Rectal smooth muscle tissue (tissue), 1 donor: ENCODE results near the gene PKD1L1.
"Not testable (repeated sequence)": the region's sequence is repeated elsewhere in the genome, so short reads cannot be mapped to it uniquely, and the experiment has no call there.

Experiments used
- H3K27ac ChIP-seq: one replicate; pipeline ENCODE4 v1.7.0; 2013; ENCODE audit warnings: low read depth, low read length, inconsistent platforms
- H3K27me3 ChIP-seq: one replicate; pipeline ENCODE4 v1.7.0; 2013; ENCODE audit warnings: low read length; ENCODE audit not compliant: control insufficient read depth, insufficient read depth
- H3K36me3 ChIP-seq: one replicate; pipeline ENCODE4 v1.7.0; 2013; ENCODE audit warnings: low read length; ENCODE audit not compliant: control insufficient read depth, insufficient read depth
- H3K4me1 ChIP-seq: one replicate; pipeline ENCODE4 v1.7.0; 2013; ENCODE audit warnings: low read length; ENCODE audit not compliant: control insufficient read depth, insufficient read depth
- H3K4me3 ChIP-seq: one replicate; pipeline ENCODE4 v1.7.0; 2013; ENCODE audit warnings: low read length
- H3K9ac ChIP-seq: one replicate; pipeline ENCODE4 v1.7.0; 2013; ENCODE audit warnings: low read length

The PKD1L1 gene

DNA sequence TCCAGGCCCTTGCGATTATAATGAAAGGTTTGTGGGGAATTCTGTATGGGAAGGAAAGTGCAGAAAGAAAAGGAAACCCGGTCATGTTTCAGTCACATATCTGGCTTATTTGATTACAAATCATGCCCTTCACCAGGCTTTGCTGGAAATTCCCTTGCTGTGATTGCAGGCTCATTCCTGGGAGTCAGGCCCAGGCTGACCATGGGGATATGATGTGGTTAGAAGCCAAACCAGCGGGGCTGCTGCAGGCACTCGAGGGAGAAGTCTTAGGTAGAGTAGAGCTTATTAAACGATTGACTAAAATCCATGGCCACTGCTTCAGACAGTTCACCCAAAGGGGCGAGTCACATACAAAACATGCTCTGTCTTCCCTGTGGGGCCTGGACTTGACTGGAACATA is 16.2 kb downstream of the PKD1L1 start:
- no peak overlapping the region for H3K27ac ChIP-seq
- H3K9ac ChIP-seq = no peak overlapping the region

DNA sequence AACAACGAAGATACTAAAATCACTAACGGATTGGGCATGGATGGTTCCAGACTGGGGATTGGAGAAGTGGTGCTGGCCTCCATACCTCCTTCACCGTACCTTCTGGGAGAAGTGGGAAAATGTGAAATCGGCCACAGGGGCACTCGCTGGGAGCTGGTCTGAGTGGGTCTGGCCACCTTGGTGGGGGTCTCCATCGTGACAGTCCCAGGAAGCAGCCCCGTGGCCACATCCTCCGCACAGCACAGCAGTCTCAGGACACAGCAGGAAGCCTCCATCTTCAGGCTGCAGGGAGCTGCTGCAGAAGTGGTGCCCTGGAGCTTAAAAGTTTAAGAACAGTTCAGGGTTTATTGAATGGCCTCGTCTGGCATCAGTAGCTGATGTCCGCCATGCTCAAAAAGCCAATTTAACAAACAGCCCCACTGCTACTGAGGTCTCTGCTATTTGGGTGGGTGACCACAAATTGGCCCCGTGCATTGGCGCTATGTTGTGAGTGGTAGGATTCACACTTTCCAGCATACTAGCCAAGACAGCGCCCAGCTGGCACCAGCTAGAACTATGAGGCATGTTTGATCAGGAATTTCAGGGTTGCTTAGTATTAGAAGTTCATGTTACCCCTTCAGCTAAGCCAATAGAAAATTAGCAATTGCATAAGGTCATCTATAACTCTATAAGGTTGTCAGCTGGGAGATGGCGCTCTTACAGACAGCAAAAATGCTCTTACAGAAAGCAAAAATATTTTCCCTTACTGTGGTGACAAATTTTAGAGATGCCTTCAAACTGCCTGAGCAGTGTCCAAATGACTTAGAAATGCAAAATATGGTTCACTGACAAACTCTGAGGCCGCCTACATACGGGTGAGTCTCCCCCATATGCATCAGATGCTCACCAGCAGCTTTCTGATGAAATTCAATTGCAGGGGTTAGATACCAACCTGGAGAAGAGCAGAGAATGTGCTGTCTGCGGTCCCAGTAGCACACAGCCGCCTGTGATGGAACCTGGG is 17.0 kb downstream of the PKD1L1 start:
- H3K36me3 ChIP-seq = no peaks in the 10 kb centered on the region

More for the DNA sequence above, 16.2 kb downstream of the PKD1L1 start:
- Histone ChIP-seq H3K27me3 (no peaks in the 10 kb centered on the region), H3K36me3 (no peaks in the 10 kb centered on the region), H3K4me1 (no peaks in the 10 kb centered on the region), H3K4me3 (no peak overlapping the region)

DNA sequence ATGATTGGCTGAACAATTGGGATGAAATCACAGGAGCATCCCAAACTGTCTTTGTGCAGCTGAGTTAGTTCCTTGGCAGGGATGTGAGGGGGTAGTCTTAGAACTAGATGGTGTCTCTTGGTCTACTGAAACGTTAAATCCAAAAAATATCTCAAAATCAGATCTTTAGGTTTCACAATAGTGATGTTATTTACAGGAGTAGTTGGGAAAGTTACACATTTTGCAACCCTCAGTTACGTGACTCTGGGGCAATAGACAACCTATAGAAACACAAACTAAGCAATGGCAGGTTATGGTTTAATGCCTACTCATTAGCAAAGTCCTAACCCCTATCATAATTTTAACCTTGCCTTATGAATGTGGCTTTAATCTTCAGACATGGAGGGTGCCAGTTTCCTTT is 24.0 kb downstream of the PKD1L1 start:
- Histone ChIP-seq H3K4me3 (no peak overlapping the region), H3K9ac (no peak overlapping the region)

More for the DNA sequence above, 17.0 kb downstream of the PKD1L1 start:
- no peak overlapping the region for H3K9ac ChIP-seq
- H3K4me3 ChIP-seq = no peak overlapping the region
- no peak overlapping the region for H3K27ac ChIP-seq
- no peaks in the 10 kb centered on the region for H3K27me3 ChIP-seq
- H3K4me1 ChIP-seq = no peaks in the 10 kb centered on the region

DNA sequence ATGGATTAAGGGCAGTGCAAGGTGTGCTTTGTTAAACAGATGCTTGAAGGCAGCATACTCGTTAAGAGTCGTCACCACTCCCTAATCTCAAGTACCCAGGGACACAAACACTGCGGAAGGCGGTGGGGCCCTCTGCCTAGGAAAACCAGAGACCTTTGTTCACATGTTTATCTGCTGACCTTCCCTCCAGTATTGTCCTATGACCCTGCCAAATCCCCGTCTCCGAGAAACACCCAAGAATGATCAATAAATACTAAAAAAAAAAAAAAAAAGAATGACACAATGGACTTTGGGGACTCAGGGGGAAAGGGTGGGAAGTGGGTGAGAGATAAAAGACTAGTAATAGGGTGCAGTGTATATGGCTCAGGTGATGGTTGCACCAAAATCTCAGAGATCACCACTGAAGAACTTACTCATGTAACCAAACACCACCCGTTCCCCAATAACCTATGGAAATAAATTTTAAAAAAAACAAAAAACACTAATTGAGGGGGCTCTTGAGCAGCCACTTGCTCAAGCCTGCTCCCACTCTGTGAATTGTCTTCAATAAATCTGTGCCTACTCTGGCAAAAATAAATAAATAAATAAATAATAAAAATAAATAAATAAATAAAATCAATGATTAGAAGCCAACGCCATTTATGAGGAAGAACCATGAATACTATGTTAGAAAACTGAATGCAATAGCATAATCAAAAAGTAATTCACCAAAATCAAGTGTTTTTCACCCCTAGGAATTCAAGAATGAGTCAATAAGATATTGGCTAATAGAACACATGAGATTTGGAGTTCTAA is 25.0 kb downstream of the PKD1L1 start:
- H3K4me1 ChIP-seq, H3K4me3 ChIP-seq, H3K9ac ChIP-seq, H3K27ac ChIP-seq, H3K36me3 ChIP-seq, H3K27me3 ChIP-seq: not testable (repeated sequence)

More for the DNA sequence above, 24.0 kb downstream of the PKD1L1 start:
- Histone ChIP-seq H3K4me1 (no peaks in the 10 kb centered on the region), H3K36me3 (no peaks in the 10 kb centered on the region), H3K27ac (no peak overlapping the region), H3K27me3 (no peaks in the 10 kb centered on the region)

DNA sequence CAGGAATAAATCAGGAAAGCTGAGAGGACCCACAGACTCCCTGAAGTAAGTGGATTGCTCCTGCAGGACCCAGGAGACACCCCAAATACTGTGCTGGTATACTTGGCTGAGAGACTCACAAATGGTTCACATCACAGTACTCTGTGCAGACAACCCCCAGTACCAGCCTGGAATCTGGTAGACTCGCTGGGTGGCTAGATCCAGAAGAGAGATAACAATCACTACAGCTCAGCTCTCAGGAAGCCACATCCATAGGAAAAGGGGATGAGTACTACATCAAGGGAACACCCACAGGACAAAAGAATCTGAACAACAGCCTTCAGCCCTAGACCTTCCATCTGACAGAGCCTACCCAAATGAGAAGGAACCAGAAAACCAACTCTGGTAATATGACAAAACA is 31.8 kb downstream of the PKD1L1 start:
- H3K4me3 ChIP-seq, H3K27ac ChIP-seq, H3K36me3 ChIP-seq, H3K9ac ChIP-seq, H3K4me1 ChIP-seq, H3K27me3 ChIP-seq: not testable (repeated sequence)

DNA sequence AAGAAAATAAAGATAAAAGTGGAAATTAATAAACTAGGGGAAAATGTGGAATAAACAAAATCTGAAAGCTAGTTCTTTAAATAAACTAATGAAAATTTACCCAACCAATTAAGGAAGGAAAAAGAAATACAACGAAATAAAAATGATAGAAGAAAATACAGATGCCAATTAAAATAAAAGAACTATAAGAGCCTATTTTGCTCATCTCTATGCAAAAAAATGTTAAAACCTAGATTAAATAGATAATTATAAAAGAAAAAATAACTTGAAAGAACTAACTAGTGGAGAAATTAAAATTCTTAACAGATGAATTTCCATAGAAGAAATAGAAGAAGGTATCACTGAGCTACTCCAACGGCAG is 32.7 kb downstream of the PKD1L1 start:
- Histone ChIP-seq H3K4me1 (no peaks in the 10 kb centered on the region), H3K4me3 (no peak overlapping the region), H3K27ac (no peak overlapping the region), H3K27me3 (no peaks in the 10 kb centered on the region), H3K9ac (no peak overlapping the region), H3K36me3 (no peaks in the 10 kb centered on the region)

DNA sequence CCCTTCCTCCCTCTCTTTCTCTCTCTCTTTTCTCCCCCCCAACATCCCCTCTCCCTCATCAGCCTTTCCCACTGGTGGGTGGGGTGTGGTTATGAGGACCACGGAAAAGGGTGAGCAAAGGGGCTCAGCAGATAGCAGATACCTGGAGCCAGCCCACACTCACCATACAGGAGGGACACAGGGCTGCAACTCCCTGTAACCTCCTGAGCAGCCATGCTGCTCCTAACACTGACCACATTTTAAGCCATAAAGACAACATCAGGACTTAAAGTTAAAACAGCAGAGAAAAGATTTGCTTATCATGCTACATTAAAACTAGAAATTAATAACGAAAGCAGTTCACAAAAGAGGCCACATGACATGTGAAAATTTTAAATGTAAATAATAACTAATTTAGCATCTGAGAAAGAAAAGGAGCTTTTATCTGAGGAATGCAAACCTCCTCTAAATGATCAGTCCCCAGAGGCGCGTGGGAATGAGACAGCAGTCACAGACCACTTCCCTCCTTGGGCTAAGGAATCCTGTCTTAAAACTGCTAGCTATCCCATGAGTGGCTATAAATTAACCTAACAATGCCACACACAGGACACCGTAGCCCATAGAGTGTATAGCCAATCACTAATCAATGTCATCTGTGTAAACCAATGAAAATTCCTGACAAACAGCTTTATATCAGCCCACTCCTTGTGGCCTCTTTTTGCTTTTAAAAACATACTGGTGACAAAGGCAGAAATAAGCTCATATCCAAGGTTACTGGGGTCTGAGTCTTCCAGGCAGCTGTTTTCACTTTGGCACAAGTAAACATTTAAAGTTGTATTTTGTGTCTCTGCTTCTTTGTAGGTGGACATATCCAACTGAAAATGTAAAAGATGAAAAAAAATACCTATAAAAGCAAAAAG is 33.3 kb downstream of the PKD1L1 start:
- no peak overlapping the region for H3K9ac ChIP-seq
- no peak overlapping the region for H3K4me3 ChIP-seq
- H3K4me1 ChIP-seq = no peaks in the 10 kb centered on the region
- no peaks in the 10 kb centered on the region for H3K36me3 ChIP-seq
- no peak overlapping the region for H3K27ac ChIP-seq
- no peaks in the 10 kb centered on the region for H3K27me3 ChIP-seq

DNA sequence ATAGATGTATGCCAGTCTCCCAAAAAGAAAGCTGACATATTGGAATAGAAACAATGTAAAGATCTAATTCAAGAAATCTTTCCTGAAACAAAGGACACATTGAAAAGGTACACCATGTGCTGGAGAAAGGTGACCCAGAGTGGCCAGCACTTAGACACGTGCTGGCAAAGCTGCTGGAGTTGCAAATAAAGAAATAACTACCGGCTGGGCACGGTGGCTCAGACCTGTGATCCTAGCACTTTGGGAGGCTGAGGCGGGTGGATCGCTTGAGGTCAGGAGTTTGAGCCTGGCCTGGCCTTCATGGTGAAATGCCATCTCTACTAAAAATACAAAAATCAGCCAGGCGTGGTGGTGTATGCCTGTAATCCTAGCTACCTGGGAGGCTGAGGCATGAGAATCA is 35.9 kb downstream of the PKD1L1 start:
- no peaks in the 10 kb centered on the region for H3K4me1 ChIP-seq

DNA sequence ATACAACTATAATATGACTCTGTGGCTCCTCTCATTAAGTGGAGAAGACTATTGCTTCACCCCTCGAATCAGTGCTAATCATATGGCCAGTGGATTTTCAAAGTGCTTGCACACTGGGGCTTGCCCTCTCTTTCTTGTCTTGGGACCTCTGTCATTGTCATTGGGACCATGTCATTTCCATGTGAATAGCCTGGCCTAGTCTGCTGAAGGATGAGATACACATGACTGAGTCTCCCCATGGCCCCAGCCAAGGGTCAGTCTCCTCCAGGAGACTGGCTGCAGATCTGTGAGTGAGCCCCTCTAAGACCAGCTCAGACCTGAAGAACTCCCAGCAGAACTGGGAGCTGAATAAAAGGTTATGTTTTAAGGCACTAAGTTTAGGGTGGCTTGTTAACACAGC is 39.5 kb downstream of the PKD1L1 start:
- Histone ChIP-seq H3K36me3 (no peaks in the 10 kb centered on the region), H3K4me1 (no peaks in the 10 kb centered on the region), H3K27ac (no peak overlapping the region), H3K27me3 (no peaks in the 10 kb centered on the region), H3K4me3 (no peak overlapping the region), H3K9ac (no peak overlapping the region)

More for the DNA sequence above, 35.9 kb downstream of the PKD1L1 start:
- no peaks in the 10 kb centered on the region for H3K36me3 ChIP-seq
- H3K27ac ChIP-seq = no peak overlapping the region
- H3K4me3 ChIP-seq = no peak overlapping the region
- no peaks in the 10 kb centered on the region for H3K27me3 ChIP-seq
- no peak overlapping the region for H3K9ac ChIP-seq

DNA sequence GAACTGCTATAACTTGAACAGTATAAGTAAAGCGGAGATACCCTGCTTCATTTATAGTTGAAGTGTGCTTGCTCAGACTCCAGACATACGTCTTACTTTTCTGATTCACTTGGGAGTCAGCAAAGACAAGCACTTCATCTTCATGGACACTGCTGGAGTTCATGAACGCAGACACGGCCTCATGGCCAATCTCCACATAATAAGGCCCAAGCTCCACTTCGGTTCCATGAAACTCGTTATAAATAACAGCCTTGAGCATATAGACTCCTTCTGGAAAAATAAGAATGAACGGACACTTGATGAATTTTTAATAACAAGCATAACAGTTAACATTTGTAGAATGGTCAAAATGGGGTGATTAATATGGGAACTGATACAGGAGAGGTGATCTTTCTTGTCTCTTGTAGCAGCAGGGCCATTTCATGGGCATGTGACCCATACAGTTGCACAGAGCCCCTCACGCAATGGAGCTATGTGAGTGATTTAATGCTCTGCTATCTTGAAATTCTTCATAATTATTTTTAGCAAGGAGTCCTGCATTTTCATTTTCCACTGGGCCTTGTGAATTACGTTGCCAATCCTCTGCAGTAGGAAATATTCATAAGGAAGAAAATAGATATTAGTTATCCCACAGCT is 40.2 kb downstream of the PKD1L1 start:
- no peaks in the 10 kb centered on the region for H3K27me3 ChIP-seq
- H3K27ac ChIP-seq = no peak overlapping the region
- no peaks in the 10 kb centered on the region for H3K4me1 ChIP-seq
- H3K9ac ChIP-seq = no peak overlapping the region
- no peaks in the 10 kb centered on the region for H3K36me3 ChIP-seq
- no peak overlapping the region for H3K4me3 ChIP-seq

DNA sequence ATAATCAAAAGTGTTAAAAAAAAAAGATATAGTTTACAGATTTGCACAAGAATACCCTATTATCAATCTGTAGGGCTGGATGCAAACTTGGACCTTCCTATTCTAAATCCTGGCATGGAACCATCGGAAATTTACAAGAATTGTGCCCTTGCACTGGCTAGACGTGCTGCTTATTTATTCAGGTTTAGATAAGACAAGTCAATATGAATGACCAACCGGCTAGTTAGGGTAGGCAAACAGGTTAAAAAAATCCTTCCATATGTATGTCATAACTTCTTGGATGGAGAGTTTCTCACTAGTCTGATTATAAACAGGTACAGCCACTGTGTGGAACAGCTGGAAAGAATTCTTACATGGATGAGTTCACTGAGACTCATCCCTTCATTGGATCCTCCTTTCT is 41.4 kb downstream of the PKD1L1 start:
- Histone ChIP-seq H3K27me3 (no peaks in the 10 kb centered on the region), H3K36me3 (no peaks in the 10 kb centered on the region), H3K4me1 (no peaks in the 10 kb centered on the region), H3K27ac (no peak overlapping the region), H3K4me3 (no peak overlapping the region), H3K9ac (no peak overlapping the region)
